Activated T-helper 1 cell treated with anti-CD3 and anti-CD28 coated beads, Interleukin-12 subunit alpha, Interleukin-12 subunit beta, Interleukin-2, Interleukin-4 antibody, amounts not matched to agents 30 ng/mL and 10 ng/mL and 1 ng/mL, durations not matched to agents 14 hours and 24 hours and 36 hours (primary cell): ENCODE measurements around the gene P2RX5. TPM values are rescaled to one million over a fixed set of nuclear protein-coding genes. Genes with fewer than 3 reads are reported as not detected.
"Not testable (repeated sequence)": the region's sequence is repeated elsewhere in the genome, so short reads cannot be mapped to it uniquely, and the experiment has no call there.

Experiments
- DNase-seq: peaks from one replicate; pipeline ENCODE4 v3.0.0; 2021; ENCODE audit warnings: low spot score
- H3K27ac Mint-ChIP-seq: one replicate; pipeline ENCODE4 v1.8.0; 2021; ENCODE audit warnings: mild to moderate bottlenecking, mixed read lengths
- H3K27me3 Mint-ChIP-seq: one replicate; pipeline ENCODE4 v1.8.0; 2022; ENCODE audit warnings: mild to moderate bottlenecking, moderate library complexity, mixed read lengths; ENCODE audit not compliant: insufficient read depth
- H3K36me3 Mint-ChIP-seq: one replicate; pipeline ENCODE4 v1.8.0; 2021; ENCODE audit warnings: low read depth, mixed read lengths
- H3K4me1 Mint-ChIP-seq: one replicate; pipeline ENCODE4 v1.8.0; 2021; ENCODE audit warnings: low read depth, mixed read lengths
- H3K4me3 Mint-ChIP-seq: one replicate; pipeline ENCODE4 v1.8.0; 2021; ENCODE audit warnings: mild to moderate bottlenecking, moderate library complexity, mixed read lengths
- H3K9me3 Mint-ChIP-seq: one replicate; pipeline ENCODE4 v1.8.0; 2021; ENCODE audit warnings: mixed read lengths
- intact Hi-C: fragments of 100-400 bp; cut with micrococcal nuclease; formaldehyde crosslinking; loops from one replicate; pipeline ENCODE4 v1.15.1; 2024
- total RNA-seq: library from RNA; stranded (reverse); gene quantifications from 2 replicates; pipeline ENCODE4 v1.2.3, GENCODE V29; 2022

Gene P2RX5
- total RNA-seq, 1 donor from 2014 or later = 143 TPM

GRCh38 chr17:3704931-3705717 lies 9.2 kb upstream of the P2RX5 start:
- H3K4me1 Mint-ChIP-seq = peaks cover 24% of the 10 kb centered on the region
- no peaks in the 10 kb centered on the region for H3K27me3 Mint-ChIP-seq
- peak overlapping the region; percentile 4 for H3K27ac Mint-ChIP-seq
- H3K4me3 Mint-ChIP-seq = no peak overlapping the region
- peaks cover 45% of the 10 kb centered on the region for H3K36me3 Mint-ChIP-seq
- peaks cover 8% of the 10 kb centered on the region for H3K9me3 Mint-ChIP-seq
- intact Hi-C loops = no loop called here
- no peak for DNase-seq

- not testable (repeated sequence) for DNase-seq
- H3K9me3 Mint-ChIP-seq = peaks cover 13% of the 10 kb centered on the region
These were observed 6.1 kb upstream of the P2RX5 start for GRCh38 chr17:3702041-3702539.

GRCh38 chr17:3699951-3700350 lies 4.0 kb upstream of the P2RX5 start:
- intact Hi-C loops = no loop called here
- DNase-seq = no peak
- no peaks in the 10 kb centered on the region for H3K27me3 Mint-ChIP-seq
- H3K4me1 Mint-ChIP-seq = peaks cover 11% of the 10 kb centered on the region
- H3K27ac Mint-ChIP-seq = no peak overlapping the region
- peaks cover 26% of the 10 kb centered on the region for H3K36me3 Mint-ChIP-seq
- H3K4me3 Mint-ChIP-seq = no peak overlapping the region
- H3K9me3 Mint-ChIP-seq = peaks cover 13% of the 10 kb centered on the region

More at GRCh38 chr17:3702041-3702539, 6.1 kb upstream of the P2RX5 start:
- H3K36me3 Mint-ChIP-seq = peaks cover 37% of the 10 kb centered on the region
- H3K4me3 Mint-ChIP-seq, H3K27me3 Mint-ChIP-seq, H3K27ac Mint-ChIP-seq, intact Hi-C loops: not testable (repeated sequence)
- peaks cover 11% of the 10 kb centered on the region for H3K4me1 Mint-ChIP-seq

GRCh38 chr17:3698139-3698538 lies 2.2 kb upstream of the P2RX5 start:
- no peak overlapping the region for H3K4me3 Mint-ChIP-seq
- intact Hi-C loops = no loop called here
- DNase-seq = no peak
- peaks cover 13% of the 10 kb centered on the region for H3K9me3 Mint-ChIP-seq
- no peak overlapping the region for H3K27ac Mint-ChIP-seq
- no peaks in the 10 kb centered on the region for H3K27me3 Mint-ChIP-seq
- H3K4me1 Mint-ChIP-seq = peaks cover 26% of the 10 kb centered on the region
- H3K36me3 Mint-ChIP-seq = peaks cover 29% of the 10 kb centered on the region

GRCh38 chr17:3697103-3697476 lies 1.1 kb upstream of the P2RX5 start:
- H3K9me3 Mint-ChIP-seq = peaks cover 4% of the 10 kb centered on the region
- DNase-seq = no peak
- intact Hi-C loops = no loop called here
- peak overlapping the region; percentile 26 for H3K4me3 Mint-ChIP-seq
- no peaks in the 10 kb centered on the region for H3K27me3 Mint-ChIP-seq
- no peak overlapping the region for H3K27ac Mint-ChIP-seq
- peaks cover 34% of the 10 kb centered on the region for H3K4me1 Mint-ChIP-seq
- peaks cover 21% of the 10 kb centered on the region for H3K36me3 Mint-ChIP-seq

GRCh38 chr17:3695129-3695722 lies 729 bp downstream of the P2RX5 start:
- Mint-ChIP-seq H3K27ac (peak overlapping the region; percentile 70), H3K36me3 (peaks cover 22% of the 10 kb centered on the region), H3K9me3 (peaks cover 4% of the 10 kb centered on the region), H3K27me3 (no peaks in the 10 kb centered on the region), H3K4me3 (peak overlapping the region; percentile 98), H3K4me1 (peaks cover 40% of the 10 kb centered on the region)
- no peak for DNase-seq
- intact Hi-C loops = loop anchor here (2.0 kb wide), 1 partner anchor 26 kb away; the partner anchor contains the start of genes EMC6 and TAX1BP3

GRCh38 chr17:3693829-3694231 lies 2.1 kb downstream of the P2RX5 start:
- peaks cover 4% of the 10 kb centered on the region for H3K9me3 Mint-ChIP-seq
- peaks cover 26% of the 10 kb centered on the region for H3K36me3 Mint-ChIP-seq
- peak overlapping the region; percentile 89 for H3K27ac Mint-ChIP-seq
- H3K4me3 Mint-ChIP-seq = peak overlapping the region; percentile 98
- H3K27me3 Mint-ChIP-seq = no peaks in the 10 kb centered on the region
- intact Hi-C loops = loop anchor here (2.0 kb wide), 1 partner anchor 25 kb away; the partner anchor contains the start of genes EMC6 and TAX1BP3
- DNase-seq = peak; percentile 38
- H3K4me1 Mint-ChIP-seq = peaks cover 40% of the 10 kb centered on the region

GRCh38 chr17:3693141-3693540 lies 2.8 kb downstream of the P2RX5 start:
- peak overlapping the region; percentile 18 for H3K27ac Mint-ChIP-seq

GRCh38 chr17:3692346-3692745 lies 3.6 kb downstream of the P2RX5 start:
- no peak for DNase-seq
- intact Hi-C loops = no loop called here
- peak overlapping the region; percentile 77 for H3K4me3 Mint-ChIP-seq
- no peaks in the 10 kb centered on the region for H3K9me3 Mint-ChIP-seq
- H3K27me3 Mint-ChIP-seq = no peaks in the 10 kb centered on the region
- peaks cover 40% of the 10 kb centered on the region for H3K4me1 Mint-ChIP-seq
- peaks cover 30% of the 10 kb centered on the region for H3K36me3 Mint-ChIP-seq
- peak overlapping the region; percentile 55 for H3K27ac Mint-ChIP-seq

More at GRCh38 chr17:3693141-3693540, 2.8 kb downstream of the P2RX5 start:
- peaks cover 30% of the 10 kb centered on the region for H3K36me3 Mint-ChIP-seq
- H3K9me3 Mint-ChIP-seq = no peaks in the 10 kb centered on the region
- DNase-seq = no peak
- intact Hi-C loops = no loop called here
- peaks cover 40% of the 10 kb centered on the region for H3K4me1 Mint-ChIP-seq
- H3K27me3 Mint-ChIP-seq = no peaks in the 10 kb centered on the region
- H3K4me3 Mint-ChIP-seq = peak overlapping the region; percentile 77

GRCh38 chr17:3691617-3692067 lies 4.3 kb downstream of the P2RX5 start:
- Mint-ChIP-seq H3K36me3 (peaks cover 30% of the 10 kb centered on the region), H3K4me1 (peaks cover 40% of the 10 kb centered on the region), H3K4me3 (no peak overlapping the region), H3K27ac (no peak overlapping the region), H3K27me3 (no peaks in the 10 kb centered on the region), H3K9me3 (no peaks in the 10 kb centered on the region)
- intact Hi-C loops = no loop called here
- DNase-seq = no peak

GRCh38 chr17:3690094-3690715 lies 5.8 kb downstream of the P2RX5 start:
- Mint-ChIP-seq H3K4me3 (no peak overlapping the region), H3K9me3 (no peaks in the 10 kb centered on the region), H3K27me3 (no peaks in the 10 kb centered on the region), H3K27ac (no peak overlapping the region), H3K36me3 (peaks cover 30% of the 10 kb centered on the region), H3K4me1 (peaks cover 40% of the 10 kb centered on the region)
- no peak for DNase-seq
- intact Hi-C loops = no loop called here

- Mint-ChIP-seq H3K4me1 (peaks cover 37% of the 10 kb centered on the region), H3K27me3 (no peaks in the 10 kb centered on the region), H3K36me3 (peaks cover 28% of the 10 kb centered on the region), H3K4me3 (no peak overlapping the region), H3K27ac (no peak overlapping the region), H3K9me3 (no peaks in the 10 kb centered on the region)
- no peak for DNase-seq
- intact Hi-C loops = no loop called here
These were observed 6.5 kb downstream of the P2RX5 start for GRCh38 chr17:3689262-3690093.
